T-helper 1 cell treated with Interleukin-12 subunit alpha and Interleukin-12 subunit beta and Interleukin-4 antibody, amounts not matched to agents 30 μg/mL and 1 μg/mL, for 36 hours (primary cell): ENCODE results near the gene MDH2.
"Not testable (repeated sequence)": the region's sequence is repeated elsewhere in the genome, so short reads cannot be mapped to it uniquely, and the experiment has no call there.

ENCODE experiments used
- H3K27ac Mint-ChIP-seq: one replicate; pipeline ENCODE4 v1.8.0; 2021; ENCODE audit warnings: mild to moderate bottlenecking, mixed read lengths
- H3K27me3 Mint-ChIP-seq: one replicate; pipeline ENCODE4 v1.8.0; 2021; ENCODE audit warnings: low read depth, mixed read lengths
- H3K36me3 Mint-ChIP-seq: one replicate; pipeline ENCODE4 v1.8.0; 2021; ENCODE audit warnings: low read depth, mixed read lengths
- H3K4me1 Mint-ChIP-seq: one replicate; pipeline ENCODE4 v1.8.0; 2021; ENCODE audit warnings: low read depth, mixed read lengths
- H3K4me3 Mint-ChIP-seq: one replicate; pipeline ENCODE4 v1.8.0; 2021; ENCODE audit warnings: mild to moderate bottlenecking, moderate library complexity, mixed read lengths
- H3K9me3 Mint-ChIP-seq: one replicate; pipeline ENCODE4 v1.8.0; 2021; ENCODE audit warnings: mixed read lengths

Gene MDH2, protein sequence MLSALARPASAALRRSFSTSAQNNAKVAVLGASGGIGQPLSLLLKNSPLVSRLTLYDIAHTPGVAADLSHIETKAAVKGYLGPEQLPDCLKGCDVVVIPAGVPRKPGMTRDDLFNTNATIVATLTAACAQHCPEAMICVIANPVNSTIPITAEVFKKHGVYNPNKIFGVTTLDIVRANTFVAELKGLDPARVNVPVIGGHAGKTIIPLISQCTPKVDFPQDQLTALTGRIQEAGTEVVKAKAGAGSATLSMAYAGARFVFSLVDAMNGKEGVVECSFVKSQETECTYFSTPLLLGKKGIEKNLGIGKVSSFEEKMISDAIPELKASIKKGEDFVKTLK

DNA sequence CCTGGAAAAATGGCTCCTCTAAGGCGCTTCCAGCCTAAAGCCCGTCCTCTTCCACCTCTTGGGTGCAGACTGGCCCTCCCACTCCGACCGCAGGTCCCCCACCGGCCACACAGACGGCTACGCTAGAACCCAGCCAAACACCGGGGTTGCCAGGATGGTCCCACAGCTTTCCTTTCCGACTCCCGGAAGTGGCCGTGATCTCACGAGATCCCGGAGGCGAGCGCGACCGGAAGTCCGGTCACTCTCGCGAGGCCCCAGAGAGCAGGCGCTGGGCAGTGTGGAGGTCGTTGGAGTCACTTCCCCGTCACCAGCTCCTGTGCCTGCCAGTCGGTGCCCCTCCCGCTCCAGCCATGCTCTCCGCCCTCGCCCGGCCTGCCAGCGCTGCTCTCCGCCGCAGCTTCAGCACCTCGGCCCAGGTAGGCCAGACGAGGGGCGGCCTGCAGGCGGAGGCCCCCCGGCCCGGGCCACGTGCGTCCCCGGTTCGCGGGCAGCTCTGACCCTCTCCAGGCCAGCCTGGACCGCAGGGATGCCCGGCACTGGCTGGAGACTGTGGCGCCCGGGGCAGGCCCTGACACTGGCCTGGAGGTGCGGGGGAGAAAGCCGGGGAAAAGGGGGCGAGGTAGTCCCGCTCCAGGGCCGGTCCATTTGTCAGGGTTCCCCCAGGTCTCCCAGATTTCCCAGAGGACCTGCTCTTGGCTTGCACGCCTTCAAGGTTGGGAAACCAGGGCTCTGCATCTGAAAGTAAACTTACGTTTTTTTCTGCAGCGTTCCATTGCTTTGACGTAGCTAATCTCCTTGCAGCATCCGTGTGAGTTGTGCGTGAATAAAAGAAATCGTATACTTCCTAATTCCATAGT is at the start of gene MDH2, which contains the start of gene STYXL1:
Gene MDH2 (plus strand): TSS at position 296 of the 857 bp plus-strand sequence. CDS start 55 bp downstream, at position 351.
Gene STYXL1 (minus strand): TSS at position 190 of the 857 bp plus-strand sequence. CDS start 17,477 bp downstream, outside the sequence.
- H3K27me3 Mint-ChIP-seq: no peaks in the 10 kb centered on the region
- H3K36me3 Mint-ChIP-seq: peaks cover 32% of the 10 kb centered on the region
- peak within 1 kb of the TSS; percentile 97 for H3K4me3 Mint-ChIP-seq
- H3K27ac Mint-ChIP-seq: peak within 1 kb of the TSS; percentile 97
- H3K4me1 Mint-ChIP-seq: peaks cover 36% of the 10 kb centered on the region
- no peaks in the 10 kb centered on the region for H3K9me3 Mint-ChIP-seq

DNA sequence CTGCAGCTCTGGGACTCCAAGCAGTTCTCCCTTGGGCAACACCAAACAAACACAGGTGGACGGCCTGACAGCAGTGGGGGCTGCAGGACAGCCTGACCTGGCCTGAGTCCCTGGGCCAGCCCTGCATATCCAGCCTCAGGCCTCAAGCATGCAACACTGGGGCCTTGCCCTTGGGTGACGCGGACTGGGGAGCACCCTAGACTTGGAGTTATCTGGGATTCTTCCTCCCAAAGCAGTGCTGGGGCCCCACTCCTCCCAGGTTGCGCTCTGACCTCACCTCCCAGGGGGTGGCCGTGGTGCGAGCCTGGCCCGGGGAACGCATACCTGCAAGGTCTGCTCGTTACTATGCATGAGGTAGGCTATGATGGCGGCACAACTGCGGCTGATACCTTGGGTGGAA is 47.3 kb upstream of the MDH2 start:
- no peaks in the 10 kb centered on the region for H3K9me3 Mint-ChIP-seq
- no peak overlapping the region for H3K27ac Mint-ChIP-seq
- H3K4me1 Mint-ChIP-seq: peaks cover 15% of the 10 kb centered on the region
- peaks cover 49% of the 10 kb centered on the region for H3K36me3 Mint-ChIP-seq
- H3K27me3 Mint-ChIP-seq: no peaks in the 10 kb centered on the region
- no peak overlapping the region for H3K4me3 Mint-ChIP-seq

DNA sequence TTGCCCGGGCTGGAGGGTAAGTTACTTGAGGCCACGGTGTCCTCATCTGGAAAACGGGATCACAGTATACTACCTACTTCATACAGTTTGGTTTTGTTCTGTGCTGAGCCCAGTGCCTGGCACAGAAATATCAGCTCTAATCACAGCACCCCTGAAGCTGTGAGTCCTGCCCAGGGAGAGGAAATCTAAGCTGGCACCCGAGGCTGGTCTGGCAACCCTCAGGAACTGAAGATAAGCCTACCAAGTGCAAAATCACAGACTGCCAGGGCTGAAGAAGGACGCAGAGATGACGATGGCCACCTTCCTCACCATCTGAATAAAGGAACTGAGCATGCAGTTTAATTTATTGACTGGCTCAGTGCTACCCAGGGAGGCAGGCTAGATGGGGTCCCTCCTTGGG is 45.8 kb upstream of the MDH2 start:
- H3K27ac Mint-ChIP-seq: no peak overlapping the region
- H3K27me3 Mint-ChIP-seq: no peaks in the 10 kb centered on the region
- H3K4me3 Mint-ChIP-seq: no peak overlapping the region
- H3K4me1 Mint-ChIP-seq: peaks cover 9% of the 10 kb centered on the region
- peaks cover 37% of the 10 kb centered on the region for H3K36me3 Mint-ChIP-seq
- H3K9me3 Mint-ChIP-seq: no peaks in the 10 kb centered on the region

DNA sequence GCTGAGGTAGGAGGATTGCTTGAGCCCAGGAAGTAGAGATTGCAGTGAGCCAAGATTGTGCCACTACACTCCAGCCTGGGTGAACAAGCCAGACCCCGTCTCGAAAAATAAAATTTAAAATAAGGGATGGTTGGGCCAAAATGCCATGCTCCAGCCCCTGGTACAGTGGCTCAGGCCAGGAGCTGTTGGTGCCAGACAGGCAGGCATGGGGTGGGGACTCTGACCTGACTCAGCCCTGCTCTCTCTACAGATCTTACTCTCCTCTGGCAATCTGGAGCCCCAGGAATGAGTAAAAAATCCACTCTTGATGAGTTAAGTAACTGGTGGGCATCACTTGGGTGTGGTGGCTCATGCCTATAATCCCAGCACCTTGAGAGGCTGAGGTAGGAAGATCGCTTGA is 45.1 kb upstream of the MDH2 start:
- Mint-ChIP-seq H3K36me3 (peaks cover 31% of the 10 kb centered on the region), H3K4me1 (peaks cover 5% of the 10 kb centered on the region), H3K27me3 (no peaks in the 10 kb centered on the region), H3K9me3 (no peaks in the 10 kb centered on the region), H3K4me3 (no peak overlapping the region), H3K27ac (peak overlapping the region; percentile 63)

DNA sequence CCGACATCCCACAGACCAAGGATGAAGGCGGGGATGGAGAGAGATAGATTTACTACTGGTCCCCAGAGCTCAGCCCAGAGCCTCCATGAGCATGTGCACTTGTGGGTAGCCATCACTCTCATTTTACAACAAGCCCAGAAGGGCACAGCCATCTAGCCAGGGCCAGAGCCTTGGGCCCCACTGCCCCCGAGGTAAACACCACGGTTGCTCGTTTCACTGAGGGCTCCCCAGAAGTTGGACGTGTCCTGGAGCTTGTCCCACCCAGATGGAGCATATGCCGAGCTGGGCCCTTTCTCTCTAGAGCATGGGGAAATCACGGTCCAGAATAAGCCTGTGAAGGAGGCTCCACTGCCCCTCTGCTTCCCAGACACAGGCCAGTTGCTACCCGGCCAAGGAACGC is 44.6 kb upstream of the MDH2 start:
- Mint-ChIP-seq H3K4me1 (peaks cover 8% of the 10 kb centered on the region), H3K4me3 (no peak overlapping the region), H3K27ac (no peak overlapping the region), H3K36me3 (peaks cover 30% of the 10 kb centered on the region), H3K9me3 (no peaks in the 10 kb centered on the region), H3K27me3 (no peaks in the 10 kb centered on the region)

DNA sequence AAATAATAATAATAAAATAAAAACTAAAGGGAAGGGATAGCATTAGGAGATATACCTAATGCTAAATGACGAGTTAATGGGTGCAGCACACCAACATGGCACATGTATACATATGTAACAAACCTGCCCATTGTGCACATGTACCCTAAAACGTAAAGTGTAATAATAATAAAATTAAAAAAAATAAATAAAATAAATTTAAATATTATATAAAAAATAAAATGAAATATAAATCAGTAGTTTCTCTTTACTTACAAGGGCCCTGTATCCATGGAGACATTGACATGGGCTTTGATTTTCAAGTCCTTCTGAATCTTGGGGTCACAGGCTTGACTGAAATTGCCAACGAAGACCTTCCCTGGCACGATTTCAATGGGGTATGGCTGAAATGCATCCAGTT is 42.9 kb upstream of the MDH2 start:
- peaks cover 23% of the 10 kb centered on the region for H3K4me1 Mint-ChIP-seq
- not testable (repeated sequence) for H3K27ac Mint-ChIP-seq, H3K9me3 Mint-ChIP-seq, H3K4me3 Mint-ChIP-seq, H3K27me3 Mint-ChIP-seq
- peaks cover 24% of the 10 kb centered on the region for H3K36me3 Mint-ChIP-seq

DNA sequence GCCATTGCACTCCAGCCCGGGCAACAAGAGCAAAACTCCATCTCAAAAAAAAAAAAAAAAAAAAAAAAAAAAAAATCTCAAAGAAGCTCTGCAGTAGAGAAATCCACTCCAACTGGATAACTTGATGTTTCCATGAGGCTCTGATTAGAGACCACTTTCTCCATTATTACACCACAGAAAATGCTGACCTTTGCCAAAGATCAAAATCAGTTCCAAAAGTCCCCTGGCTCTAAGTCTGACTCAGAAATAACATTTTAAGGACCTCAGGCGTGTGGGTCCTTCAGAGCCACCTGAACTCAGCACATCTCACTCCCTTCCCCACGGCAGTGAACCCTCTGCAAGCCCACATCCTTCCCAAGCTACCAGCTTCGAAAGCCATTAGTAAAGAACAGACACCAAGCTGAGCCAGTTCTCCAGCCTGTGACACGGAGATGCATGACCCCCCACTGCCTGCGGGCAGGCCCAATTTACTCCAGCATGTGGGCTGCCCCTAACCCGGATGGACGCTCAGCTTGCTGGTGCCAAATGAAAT is 39.7 kb upstream of the MDH2 start:
- peak overlapping the region; percentile 91 for H3K27ac Mint-ChIP-seq
- peak overlapping the region; percentile 30 for H3K4me3 Mint-ChIP-seq
- H3K9me3 Mint-ChIP-seq: no peaks in the 10 kb centered on the region
- H3K36me3 Mint-ChIP-seq: peaks cover 27% of the 10 kb centered on the region
- H3K4me1 Mint-ChIP-seq: peaks cover 37% of the 10 kb centered on the region
- H3K27me3 Mint-ChIP-seq: peaks cover 8% of the 10 kb centered on the region

DNA sequence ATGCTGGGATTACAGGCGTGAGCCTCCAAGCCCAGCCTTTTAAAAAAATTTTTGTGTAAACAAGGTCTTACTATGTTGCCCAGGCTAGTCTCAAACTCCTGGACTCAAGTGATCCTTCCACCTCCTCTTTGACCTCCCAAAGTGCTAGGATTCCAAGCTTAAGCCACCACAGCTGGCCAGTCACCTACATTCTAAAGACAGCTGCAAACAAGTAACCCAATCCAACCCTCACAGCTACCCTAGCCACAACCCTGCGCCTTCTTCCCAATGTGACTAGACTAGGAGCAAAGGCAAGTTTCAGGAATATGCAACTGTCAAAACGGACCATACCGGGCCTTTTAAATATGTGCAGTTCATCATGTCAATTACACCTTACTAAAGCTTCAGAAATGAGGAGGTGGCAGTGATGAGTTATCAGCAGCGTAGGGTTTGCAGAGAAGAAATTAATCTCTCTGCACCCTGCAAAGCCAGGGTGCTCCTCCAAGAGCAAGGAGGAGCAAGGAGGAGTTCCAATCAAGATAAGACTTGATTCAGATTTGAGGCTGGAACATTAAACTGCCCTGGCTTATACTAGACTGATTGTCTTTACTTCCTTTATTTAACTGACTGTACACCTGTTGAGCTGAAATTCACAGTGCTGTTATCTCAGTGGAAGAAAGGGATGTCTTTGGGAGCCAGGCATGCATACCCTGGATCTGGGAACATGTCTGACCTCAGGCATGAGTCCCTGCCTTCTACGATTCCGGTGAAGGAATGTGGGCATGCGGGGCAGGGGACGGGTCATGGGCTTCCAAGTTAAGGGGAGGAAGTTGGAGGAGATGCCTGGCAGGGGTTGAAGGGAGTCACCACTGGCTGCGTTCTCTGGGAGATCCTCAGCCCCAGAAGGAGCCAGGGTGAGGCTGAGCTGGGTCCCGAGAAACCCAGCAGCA is 38.0 kb upstream of the MDH2 start:
- Mint-ChIP-seq H3K36me3 (peaks cover 25% of the 10 kb centered on the region), H3K27ac (peak overlapping the region; percentile 62), H3K4me1 (peaks cover 37% of the 10 kb centered on the region), H3K9me3 (no peaks in the 10 kb centered on the region), H3K27me3 (peaks cover 8% of the 10 kb centered on the region), H3K4me3 (peak overlapping the region; percentile 71)

DNA sequence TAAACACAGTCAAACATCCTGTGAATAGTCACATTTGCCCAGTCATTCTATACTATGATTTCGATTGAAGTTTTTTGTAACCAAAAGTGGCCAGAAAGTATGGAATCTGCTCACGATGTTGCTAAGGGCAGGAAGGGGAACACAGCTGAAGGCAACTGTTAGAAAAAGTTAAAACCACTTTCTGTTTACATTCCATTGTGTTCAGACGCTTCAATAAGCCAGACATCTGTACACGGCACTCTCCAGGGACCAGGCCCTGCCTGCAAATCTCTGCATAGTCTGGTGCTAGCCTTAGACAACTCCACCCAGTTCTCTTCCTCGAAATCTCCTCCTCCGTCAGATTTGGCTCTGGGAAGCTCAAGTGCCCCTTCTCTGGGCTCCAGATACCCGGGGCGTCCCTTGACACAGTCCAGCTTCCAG is 36.5 kb upstream of the MDH2 start:
- Mint-ChIP-seq H3K4me1 (peaks cover 34% of the 10 kb centered on the region), H3K9me3 (no peaks in the 10 kb centered on the region), H3K36me3 (peaks cover 27% of the 10 kb centered on the region), H3K27me3 (peaks cover 8% of the 10 kb centered on the region), H3K27ac (no peak overlapping the region), H3K4me3 (no peak overlapping the region)

DNA sequence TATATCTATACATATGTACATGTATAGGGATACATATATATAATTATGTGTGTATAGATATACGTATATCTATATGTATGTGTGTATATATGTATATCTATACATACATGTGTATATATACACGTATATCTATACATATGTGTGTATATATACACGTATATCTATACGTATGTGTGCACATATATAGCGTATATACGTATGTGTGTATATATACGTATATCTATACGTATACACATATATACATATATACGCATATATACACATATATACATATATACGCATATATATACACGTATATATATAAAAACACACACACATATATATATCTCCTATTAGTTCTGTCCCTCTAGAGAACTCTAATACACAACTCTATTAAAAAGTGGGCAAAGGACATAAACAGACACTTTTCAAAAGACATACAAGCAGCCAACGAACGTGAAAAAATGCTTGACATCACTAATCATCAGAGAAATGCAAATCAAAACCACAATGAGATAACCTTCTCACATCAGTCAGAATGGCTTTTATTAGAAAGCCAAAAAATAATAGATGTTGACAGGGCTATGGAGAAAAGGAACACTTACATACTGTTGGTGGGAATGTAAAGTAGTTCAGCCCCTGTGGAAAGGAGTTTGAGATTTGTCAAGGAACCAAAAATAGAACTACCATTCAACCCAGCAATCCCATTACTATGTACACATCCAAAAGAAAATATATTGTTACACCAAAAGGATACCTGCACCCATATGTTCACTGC is 31.5 kb upstream of the MDH2 start:
- peaks cover 18% of the 10 kb centered on the region for H3K4me1 Mint-ChIP-seq
- peaks cover 30% of the 10 kb centered on the region for H3K36me3 Mint-ChIP-seq
- no peaks in the 10 kb centered on the region for H3K9me3 Mint-ChIP-seq
- H3K4me3 Mint-ChIP-seq: no peak overlapping the region
- H3K27ac Mint-ChIP-seq: no peak overlapping the region
- peaks cover 5% of the 10 kb centered on the region for H3K27me3 Mint-ChIP-seq

DNA sequence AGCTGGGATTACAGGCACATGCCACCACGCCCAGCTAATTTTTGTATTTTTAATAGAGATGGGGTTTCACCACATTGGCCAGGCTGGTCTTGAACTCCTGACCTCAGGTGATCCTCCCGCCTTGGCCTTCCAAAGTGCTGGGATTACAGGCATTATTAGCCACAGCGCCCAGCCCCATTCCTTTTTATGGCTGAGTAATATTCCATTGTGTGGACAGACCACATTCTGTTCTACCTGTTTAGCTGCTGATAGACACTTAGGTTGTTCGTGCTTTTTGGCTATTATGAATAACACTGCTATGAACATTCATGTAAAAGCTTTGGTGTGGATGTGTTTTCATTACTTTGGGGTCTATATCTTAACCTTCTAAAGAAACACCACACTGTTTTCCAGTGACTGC is 29.4 kb upstream of the MDH2 start:
- not testable (repeated sequence) for H3K4me3 Mint-ChIP-seq, H3K27me3 Mint-ChIP-seq, H3K27ac Mint-ChIP-seq, H3K9me3 Mint-ChIP-seq
- Mint-ChIP-seq H3K4me1 (peaks cover 21% of the 10 kb centered on the region), H3K36me3 (peaks cover 28% of the 10 kb centered on the region)

DNA sequence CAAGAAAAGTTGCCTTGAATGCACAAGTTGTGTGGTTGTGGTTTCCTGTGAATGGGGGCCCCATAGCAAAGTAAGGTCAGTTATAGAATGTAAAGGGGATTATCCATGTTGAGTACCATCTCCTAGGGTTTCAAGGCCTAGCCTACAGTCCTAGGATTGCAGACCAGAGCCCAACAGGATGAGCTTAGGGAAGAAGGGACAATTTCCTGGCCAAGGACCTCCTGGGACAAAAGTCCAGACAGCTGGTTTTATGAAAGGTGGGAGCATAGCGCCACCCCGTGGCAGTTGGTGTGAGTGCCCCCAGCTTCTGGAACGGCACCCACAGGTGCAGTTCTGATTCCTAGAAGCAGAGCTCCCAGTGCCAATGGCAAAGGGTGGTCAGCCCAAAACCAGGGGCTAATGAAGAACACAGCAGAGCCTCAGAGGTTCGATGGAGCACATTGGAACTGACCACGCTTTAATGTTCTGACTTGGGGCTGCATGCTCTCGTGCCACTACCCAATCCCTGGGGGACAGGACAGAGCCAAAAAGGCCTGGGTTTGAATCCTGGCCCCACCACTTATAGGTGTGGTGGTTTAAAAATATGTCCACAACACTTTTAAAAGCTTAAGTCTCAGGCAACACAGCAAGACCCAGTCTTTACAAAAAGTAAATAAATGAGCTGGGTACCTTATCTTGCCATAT is 27.7 kb upstream of the MDH2 start:
- Mint-ChIP-seq H3K9me3 (no peaks in the 10 kb centered on the region), H3K27me3 (no peaks in the 10 kb centered on the region), H3K27ac (no peak overlapping the region), H3K36me3 (peaks cover 30% of the 10 kb centered on the region), H3K4me1 (peaks cover 21% of the 10 kb centered on the region), H3K4me3 (peak overlapping the region; percentile 28)
